HG02588 (cell line): Measurements from ENCODE around the gene IL21.
"Not testable (repeated sequence)": the region's sequence is repeated elsewhere in the genome, so short reads cannot be mapped to it uniquely, and the experiment has no call there.

Experiments
- ATAC-seq: cut with Tn5 transposase; IDR thresholded peaks from one replicate; pipeline ENCODE4 v1.9.1; 2021; ENCODE audit warnings: mild to moderate bottlenecking, moderate library complexity; ENCODE audit not compliant: unreplicated experiment

Gene IL21

GRCh38 chr4:122583906-122584305 lies 37.0 kb downstream of the IL21 start:
- ATAC-seq: no peak

DNA sequence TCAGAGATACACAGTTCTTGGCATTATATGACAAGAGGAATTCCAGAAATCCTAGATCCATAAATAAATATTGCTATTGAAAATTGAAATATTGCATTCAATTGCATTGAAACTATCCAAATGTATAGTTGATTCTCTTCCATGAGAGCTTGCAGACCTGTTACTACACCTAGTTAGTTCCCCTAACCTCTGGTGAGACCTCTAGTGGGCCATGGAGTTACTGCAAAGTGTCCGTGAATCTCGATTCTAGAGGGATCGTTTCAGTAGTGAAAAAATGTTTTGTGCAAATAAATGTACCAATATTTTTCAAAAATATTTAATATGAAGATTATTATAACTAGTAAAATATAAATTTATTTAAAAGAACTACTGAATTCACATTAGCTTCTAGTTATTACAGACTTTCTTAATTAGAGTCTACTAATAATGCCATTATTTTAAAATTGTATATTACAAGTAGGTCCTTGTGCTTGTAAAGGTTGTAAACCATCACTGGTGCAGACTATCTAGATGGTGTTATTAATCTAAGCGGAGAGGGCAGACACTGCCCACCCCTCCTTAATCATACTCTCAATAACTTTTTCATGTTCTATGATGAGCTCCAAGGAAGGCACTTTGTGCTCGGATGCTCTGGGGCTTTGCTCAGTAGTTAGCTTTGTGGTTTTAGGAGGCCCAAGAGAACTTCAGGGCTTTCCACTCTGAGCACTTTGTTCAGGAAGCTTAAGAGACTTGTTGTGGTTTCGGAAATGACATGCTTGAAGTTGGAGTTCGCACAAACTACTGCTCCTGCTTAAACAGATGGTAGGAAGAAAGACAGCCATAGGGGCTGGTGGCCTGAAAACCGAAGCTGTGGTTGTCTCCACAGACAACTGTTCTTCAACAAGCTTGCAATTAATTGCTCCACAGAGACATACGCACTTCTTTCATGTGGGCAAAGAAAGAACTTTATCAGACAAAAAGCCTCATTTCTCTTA lies 42.8 kb downstream of the IL21 start:
- peak; percentile 82 for ATAC-seq

- no peak for ATAC-seq
Measured at GRCh38 chr4:122577189-122577553, 43.7 kb downstream of the IL21 start.

DNA sequence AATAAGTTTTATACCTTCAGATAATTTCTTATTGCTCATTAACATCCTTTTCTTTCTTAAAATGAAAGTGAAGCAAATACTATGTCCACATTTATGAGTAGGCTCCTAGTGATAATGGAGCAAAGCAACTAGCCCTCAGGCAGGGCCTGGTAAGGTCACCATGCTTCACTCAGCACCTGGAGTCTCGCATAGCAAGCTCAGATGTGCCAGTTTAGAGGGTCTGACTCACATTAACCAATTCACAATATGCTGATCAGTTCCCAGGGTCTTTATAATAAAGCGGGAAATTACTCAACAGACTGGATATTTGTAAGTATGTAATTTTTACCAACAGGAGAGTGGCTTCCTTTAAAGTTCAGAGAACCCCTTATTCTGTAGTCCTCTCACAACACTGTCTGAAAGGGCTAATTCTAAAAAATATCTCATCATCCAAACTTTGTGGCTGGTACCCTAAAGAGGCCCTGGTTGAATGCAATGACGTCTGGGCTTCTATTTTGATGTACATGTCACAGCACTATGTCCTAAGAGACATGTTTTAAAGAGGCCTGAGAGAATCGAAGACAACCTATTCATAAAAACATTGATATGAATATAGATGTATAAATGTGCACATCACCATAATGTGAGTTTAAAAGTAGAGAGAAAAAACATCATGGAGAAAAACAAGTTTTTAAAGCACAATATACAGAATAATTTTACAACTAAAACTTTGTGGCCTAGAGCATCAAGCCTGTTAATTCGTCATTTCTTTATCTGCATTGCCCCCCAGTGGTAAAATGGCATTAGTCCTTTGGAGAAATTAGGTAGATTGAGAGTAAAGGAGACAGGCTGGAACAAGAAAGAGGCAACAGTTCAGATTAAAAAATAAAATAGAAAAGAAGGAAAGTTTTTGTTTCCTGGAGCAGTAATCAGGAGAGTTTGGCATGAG lies 44.3 kb downstream of the IL21 start:
- no peak for ATAC-seq

DNA sequence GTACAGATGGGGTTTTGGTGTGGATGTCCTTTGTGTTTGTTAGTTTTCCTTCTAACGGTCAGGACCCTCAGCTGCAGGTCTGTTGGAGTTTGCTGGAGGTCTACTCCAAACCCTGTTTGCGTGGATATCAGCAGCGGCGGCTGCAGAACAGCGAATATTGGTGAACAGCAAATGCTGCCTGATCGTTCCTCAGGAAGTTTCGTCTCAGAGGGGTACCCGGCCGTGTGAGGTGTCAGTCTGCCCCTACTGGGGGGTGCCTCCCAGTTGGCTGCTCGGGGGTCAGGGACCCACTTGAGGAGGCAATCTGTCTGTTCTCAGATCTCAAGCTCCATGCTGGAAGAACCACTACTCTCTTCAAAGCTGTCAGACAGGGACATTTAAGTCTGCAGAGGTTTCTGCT lies 46.5 kb downstream of the IL21 start:
- ATAC-seq: not testable (repeated sequence)

DNA sequence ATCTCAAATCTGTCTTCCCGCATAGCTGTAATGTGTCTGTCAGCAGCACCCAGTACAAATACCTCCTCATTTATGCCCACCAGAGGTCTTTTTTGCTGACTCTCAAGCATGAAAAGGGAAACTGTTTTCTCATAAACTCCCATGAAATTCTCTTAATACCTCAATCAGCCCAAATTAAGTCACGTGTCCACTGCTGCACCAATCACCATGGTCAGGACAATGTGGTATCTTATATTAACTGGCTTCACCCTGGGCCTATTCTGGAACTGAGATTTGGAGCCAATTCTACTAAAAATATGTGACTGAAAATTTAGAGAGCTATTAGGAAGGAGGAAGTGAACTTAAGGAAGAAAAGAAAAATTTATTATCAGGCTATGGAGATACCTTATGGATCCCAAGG lies 58.4 kb downstream of the IL21 start:
- ATAC-seq: no peak
